Neural cell (in vitro differentiated cells): ENCODE results near the gene FKBP4.

Experiments
- EZH2 ChIP-seq: fragments of 200-600, 300-800 bp; shearing (Covaris generic), sonication (generic); IDR thresholded peaks from 2 replicates; pipeline ENCODE4 v1.6.1; 2014; ENCODE audit warnings: antibody characterized with exemption, low read length, borderline replicate concordance, mild to moderate bottlenecking; ENCODE audit not compliant: insufficient read depth, poor library complexity, severe bottlenecking
- SMC3 ChIP-seq: fragments of 450-650 bp; conservative IDR thresholded peaks from 2 replicates; pipeline ENCODE4 v1.6.1; 2014; ENCODE audit warnings: antibody characterized with exemption, mild to moderate bottlenecking, moderate library complexity; ENCODE audit not compliant: poor library complexity

DNA sequence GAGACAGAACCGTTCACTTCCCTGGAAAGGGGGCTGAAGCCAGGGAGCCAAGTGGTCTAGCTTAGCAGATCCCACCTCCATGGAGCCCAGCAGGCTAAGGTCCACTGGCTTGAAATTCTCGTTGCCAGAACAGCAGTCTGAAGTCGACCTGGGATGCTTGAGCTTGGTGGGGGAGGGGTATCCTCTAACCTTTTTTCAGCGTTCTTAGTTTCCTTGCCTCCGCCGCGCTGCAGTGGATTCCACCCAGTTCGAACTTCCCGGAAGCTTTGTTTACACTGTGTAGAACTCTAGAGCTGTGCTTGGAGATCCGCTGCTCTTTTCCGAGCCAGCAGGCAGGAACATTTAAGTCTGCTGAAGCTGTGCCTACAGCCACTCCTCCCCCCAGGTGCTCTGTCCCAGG, 45.2 kb upstream of the FKBP4 start:
- no peak for TF ChIP-seq SMC3
- no peak for TF ChIP-seq EZH2
